RWPE1 (cell line): ENCODE measurements around the gene LRRC75A.

Source experiments
- CTCF ChIA-PET: fragments of 350-600 bp; sonication (Branson Sonifier 250); formaldehyde crosslinking; extraction: SDS; loops from one replicate; lab custom pipeline; 2021; lab: Yijun Ruan, JAX
- POLR2A ChIA-PET: fragments of 400-600 bp; formaldehyde crosslinking; extraction: SDS; loops from one replicate; lab custom pipeline; 2020; ENCODE audit warnings: antibody characterized with exemption; ENCODE audit not compliant: low non-redundant PET; lab: Yijun Ruan, JAX
- DNase-seq: peaks from one replicate; pipeline ENCODE4 v3.0.0; 2012; ENCODE audit warnings: low spot score
- H3K27ac ChIP-seq: fragments of 450-650 bp; 2 replicates; pipeline ENCODE4 v1.5.1; 2017
- CTCF ChIP-seq: fragments of 450-650 bp; conservative IDR thresholded peaks from 2 replicates; pipeline ENCODE4 v1.5.1; 2017; ENCODE audit warnings: low read depth, mild to moderate bottlenecking

The LRRC75A gene

GRCh38 chr17:16439303-16439791 lies 52.6 kb downstream of the LRRC75A start:
- no peak for TF ChIP-seq CTCF
- ChIA-PET POLR2A (interaction anchor here (1.1 to 1.3 kb wide), 3 partner anchors 10 to 16 kb away, joined by 3 to 5 read pairs (median 4); no protein-coding TSS in a partner anchor), CTCF (interaction anchor here (1.6 kb wide), 1 partner anchor 75 kb away, joined by 7 read pairs; no protein-coding TSS in a partner anchor)
- DNase-seq, result no peak
- peak overlapping the region; percentile 94 for H3K27ac ChIP-seq

- TF ChIP-seq CTCF, result no peak
- POLR2A ChIA-PET, result interaction anchor here (0.8 to 1.5 kb wide), 6 partner anchors 9 to 58 kb away, joined by 3 to 13 read pairs (median 4); partner anchors contain the start of gene UBB
- peak overlapping the region; percentile 94 for H3K27ac ChIP-seq
- DNase-seq, result peak; percentile 99
- CTCF ChIA-PET, result interaction anchor here (0.6 to 1.6 kb wide), 3 partner anchors 11 to 213 kb away, joined by 3 to 7 read pairs (median 6); no protein-coding TSS in a partner anchor
Measured at GRCh38 chr17:16438557-16439302, 53.3 kb downstream of the LRRC75A start.

GRCh38 chr17:16438173-16438556 lies 53.8 kb downstream of the LRRC75A start:
- DNase-seq, result no peak
- no peak for TF ChIP-seq CTCF
- peak overlapping the region; percentile 94 for H3K27ac ChIP-seq
- CTCF ChIA-PET, result interaction anchor here (0.6 to 1.6 kb wide), 4 partner anchors 10 to 786 kb away, joined by 3 to 7 read pairs (median 5); no protein-coding TSS in a partner anchor
- POLR2A ChIA-PET, result interaction anchor here (0.8 to 1.5 kb wide), 5 partner anchors 10 to 57 kb away, joined by 3 to 13 read pairs (median 4); partner anchors contain the start of gene UBB

GRCh38 chr17:16437083-16437482 lies 54.9 kb downstream of the LRRC75A start:
- H3K27ac ChIP-seq, result peak overlapping the region; percentile 94; the same call in 1 of the 2 replicates
- CTCF ChIA-PET, result no interaction called here
- TF ChIP-seq CTCF, result no peak
- no peak for DNase-seq
- POLR2A ChIA-PET, result no interaction called here

GRCh38 chr17:16435925-16436886 lies 55.8 kb downstream of the LRRC75A start:
- no peak for TF ChIP-seq CTCF
- CTCF ChIA-PET, result no interaction called here
- DNase-seq, result no peak
- peak overlapping the region; percentile 94; the same call in 1 of the 2 replicates for H3K27ac ChIP-seq
- POLR2A ChIA-PET, result no interaction called here
